GM18870 (cell line): ENCODE measurements around the gene CPNE7.
"Not testable (repeated sequence)": the region's sequence is repeated elsewhere in the genome, so short reads cannot be mapped to it uniquely, and the experiment has no call there.

Source experiments
- ATAC-seq: cut with Tn5 transposase; IDR thresholded peaks from one replicate; pipeline ENCODE4 v1.9.1; 2021; ENCODE audit warnings: moderate library complexity; ENCODE audit not compliant: unreplicated experiment

Gene CPNE7

DNA sequence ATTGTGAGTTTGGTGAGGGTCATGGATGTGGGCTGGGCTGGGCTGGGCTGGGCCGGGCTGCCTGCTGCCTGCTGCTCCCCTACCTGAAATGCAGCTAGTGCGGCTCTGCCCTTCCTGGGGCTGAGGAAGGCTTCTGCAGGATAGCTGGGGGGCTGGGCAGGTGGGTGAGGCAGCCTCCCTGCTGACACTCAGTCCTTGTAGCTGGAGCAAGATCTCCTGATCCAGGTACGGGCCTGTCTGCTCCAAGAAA, 10.4 kb upstream of the CPNE7 start:
- ATAC-seq: no peak

DNA sequence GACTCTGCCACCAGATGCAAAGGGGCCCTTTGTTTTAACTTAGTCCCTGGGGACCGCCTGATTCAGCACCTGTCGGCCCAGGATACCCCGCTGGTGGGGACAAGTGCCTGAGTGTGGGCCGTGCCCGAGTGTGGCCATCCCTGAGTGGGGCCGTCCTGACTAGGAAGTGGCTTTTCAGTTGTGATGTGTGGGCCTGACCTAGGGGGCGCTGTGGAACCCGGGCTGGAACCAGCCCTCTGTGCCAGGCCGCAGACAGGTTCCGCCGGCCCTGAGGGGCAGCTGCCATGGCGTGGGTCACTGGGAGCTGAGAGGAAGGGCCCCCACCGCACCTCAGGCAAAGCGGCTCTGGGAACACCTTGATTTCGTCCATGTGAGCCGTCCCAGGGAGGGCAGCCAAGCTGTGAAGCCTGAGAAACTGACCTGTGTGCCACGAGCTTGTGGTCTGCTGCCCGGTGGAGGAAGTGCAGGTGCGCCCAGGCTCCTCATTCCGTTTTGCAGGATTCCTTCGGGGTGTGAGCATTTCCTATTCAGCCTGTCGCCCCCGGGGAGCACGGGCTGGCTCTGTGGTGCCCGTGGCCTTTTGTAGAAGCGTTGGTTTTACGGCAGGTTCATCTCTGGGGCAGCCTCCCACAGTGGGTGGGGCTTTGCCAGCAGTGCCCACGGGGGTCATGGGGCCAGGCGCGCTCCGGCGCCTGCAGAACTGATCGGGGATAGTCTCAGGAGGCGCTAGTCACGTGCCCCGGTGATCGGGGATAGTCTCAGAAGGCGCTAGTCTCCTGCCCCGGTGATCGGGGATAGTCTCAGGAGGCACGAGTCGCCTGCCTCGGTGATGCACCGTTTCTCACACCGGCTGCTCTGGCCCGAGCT, 9.8 kb upstream of the CPNE7 start:
- no peak for ATAC-seq

GRCh38 chr16:89567656-89568594, 7.6 kb upstream of the CPNE7 start:
- no peak for ATAC-seq

GRCh38 chr16:89569506-89570341, 5.8 kb upstream of the CPNE7 start:
- no peak for ATAC-seq

DNA sequence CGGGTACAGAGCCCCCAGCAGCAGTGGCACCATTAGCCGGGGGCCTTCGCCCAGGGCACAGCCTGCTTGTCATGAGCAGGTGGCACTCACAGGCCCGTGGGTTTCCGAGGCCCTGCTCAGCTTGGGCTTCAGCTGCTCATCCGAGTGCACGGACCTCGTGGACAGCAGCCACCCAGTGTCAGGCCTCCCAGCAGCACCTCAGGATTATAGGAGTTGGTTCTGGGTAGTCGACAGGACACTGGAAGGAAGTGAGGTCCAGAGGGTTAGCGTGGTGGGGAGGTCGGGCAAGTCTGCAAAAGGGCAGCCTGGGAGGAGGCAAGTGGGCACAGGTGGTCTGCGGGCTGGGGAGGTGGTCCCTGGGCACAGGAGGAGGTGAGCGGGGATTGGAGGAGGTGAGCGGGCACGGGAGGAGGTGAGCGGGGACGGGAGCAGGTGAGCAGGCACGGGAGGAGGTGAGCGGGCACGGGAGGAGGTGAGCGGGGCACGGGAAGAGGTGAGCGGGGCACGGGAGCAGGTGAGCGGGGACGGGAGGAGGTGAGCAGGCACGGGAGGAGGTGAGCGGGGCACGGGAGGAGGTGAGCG, 5.1 kb upstream of the CPNE7 start:
- ATAC-seq: no peak

DNA sequence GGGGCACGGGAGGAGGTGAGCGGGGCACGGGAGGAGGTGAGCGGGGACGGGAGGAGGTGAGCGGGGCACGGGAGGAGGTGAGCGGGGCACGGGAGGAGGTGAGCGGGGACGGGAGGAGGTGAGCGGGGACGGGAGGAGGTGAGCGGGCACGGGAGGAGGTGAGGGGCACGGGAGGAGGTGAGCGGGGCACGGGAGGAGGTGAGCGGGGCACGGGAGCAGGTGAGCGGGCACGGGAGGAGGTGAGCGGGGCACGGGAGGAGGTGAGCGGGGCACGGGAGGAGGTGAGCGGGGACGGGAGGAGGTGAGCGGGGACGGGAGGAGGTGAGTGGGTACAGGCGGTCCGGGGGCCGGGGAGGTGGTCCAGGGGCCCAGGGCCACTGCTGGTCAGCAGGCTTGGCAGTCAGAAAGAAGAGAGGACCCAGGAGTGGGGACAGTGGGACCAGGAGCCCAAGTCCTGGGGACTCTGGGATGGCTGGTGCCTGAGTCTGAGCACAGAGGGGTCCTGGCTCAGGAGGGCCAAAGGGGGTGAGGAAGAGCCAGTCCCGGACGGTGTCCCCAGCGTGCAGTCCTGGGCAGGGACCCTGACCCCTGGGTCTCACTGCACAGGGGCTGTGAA, 4.5 kb upstream of the CPNE7 start:
- ATAC-seq: not testable (repeated sequence)

GRCh38 chr16:89571636-89572035, 3.9 kb upstream of the CPNE7 start:
- no peak for ATAC-seq

GRCh38 chr16:89572073-89572484, 3.5 kb upstream of the CPNE7 start:
- ATAC-seq: no peak

- no peak for ATAC-seq
Measured at GRCh38 chr16:89572485-89573205, 2.9 kb upstream of the CPNE7 start.

DNA sequence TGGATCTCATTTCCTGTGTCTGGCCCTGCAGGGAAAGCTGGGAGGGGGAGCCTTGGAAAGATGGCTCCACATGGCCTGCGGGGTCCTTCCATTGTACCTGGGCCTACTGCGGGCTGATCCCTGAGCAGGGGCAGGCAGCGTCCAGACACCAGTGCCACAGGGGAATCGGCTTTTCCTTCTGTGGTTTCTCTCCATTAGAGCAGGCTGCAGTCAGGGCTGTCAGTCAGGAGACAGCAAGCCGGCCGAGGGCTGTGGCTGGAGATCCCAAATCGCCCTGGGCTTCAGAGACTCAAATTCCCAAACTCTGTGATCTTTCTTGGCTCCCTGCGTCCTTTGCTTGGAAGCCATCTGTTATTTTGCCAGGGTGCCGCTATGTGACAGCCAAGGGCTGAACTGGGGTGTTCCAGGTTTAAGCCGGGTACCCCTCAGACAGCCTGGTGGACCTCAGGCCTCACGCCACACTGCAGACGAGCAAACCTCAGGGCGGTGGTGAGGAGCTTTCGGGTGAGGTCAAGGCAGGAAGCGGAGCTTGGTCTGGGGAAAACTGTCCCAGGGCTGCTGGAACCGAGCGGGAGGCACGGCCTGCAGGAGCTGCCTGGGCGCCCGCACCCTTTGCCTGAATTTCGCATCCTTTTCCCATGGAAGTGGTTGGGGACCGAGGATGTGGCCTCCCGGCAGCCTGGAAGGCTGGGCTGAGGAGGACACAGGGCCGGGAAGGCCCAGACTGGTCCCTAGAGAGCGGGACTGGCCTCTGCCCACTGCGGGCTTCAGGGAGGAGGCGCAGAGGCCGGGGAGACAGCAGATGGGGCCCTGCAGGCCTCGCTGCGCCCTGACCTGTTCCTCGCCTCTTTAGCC, 1.5 kb upstream of the CPNE7 start:
- no peak for ATAC-seq

DNA sequence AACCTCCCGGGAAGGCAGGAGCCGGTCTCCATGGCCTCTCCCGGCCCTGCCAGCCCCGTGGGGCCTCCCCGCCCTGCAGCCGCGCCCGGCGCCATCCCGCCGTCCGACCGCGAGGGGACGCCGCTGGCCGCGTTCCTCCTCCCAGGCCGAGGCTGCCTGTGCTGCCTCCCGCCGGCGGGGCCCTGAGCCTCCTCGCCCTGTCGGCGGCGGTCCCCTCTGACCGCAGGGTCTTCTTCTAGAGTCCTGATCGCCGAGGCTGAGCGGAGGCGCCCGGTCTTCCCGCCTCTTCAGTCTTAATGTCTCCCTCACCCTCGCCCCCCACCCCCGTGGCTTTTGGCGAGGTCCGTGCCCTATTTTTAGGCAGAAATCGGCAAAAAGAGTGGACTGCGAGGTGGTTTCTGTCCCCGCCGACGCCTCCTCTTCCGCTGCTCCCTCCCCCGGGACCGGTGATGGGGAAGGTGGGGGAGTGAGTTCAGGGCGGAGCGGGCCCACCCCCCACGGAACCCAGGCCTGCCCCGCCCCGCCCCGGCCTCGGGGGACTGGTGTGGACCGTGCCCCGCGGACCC, 794 bp upstream of the CPNE7 start:
- no peak for ATAC-seq

- no peak for ATAC-seq
Measured at GRCh38 chr16:89576153-89577054, 846 bp downstream of the CPNE7 start.

DNA sequence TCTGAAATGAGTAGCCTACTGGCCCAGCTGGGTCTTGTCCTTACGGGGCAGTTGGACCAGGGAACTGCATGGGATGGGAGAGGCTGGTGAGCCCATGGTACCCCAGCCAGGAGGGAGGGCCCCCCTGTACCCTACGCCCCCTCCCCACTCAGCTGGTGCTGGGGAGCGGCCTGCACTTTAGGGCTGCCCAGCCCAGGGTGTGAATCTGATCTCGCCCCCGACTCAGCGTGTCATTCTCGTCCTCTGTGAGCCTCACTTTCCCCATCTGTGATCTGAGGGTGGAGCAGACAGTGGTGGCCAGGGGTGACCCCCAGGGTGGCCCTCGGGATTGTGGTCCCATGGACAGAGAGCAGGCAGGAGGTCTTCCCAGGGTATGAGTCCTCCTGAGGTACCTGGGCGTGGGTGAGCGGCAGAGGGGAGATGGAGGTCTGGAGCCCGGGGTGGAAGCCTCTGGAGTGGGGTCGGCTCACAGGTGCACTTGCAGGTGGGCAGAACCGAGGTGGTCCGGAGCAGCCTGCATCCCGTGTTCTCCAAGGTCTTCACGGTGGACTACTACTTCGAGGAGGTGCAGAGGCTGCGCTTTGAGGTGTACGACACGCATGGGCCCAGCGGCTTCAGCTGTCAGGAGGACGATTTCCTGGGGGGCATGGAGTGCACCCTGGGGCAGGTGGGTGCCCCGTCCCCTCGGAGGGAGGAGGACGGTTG, 1.6 kb downstream of the CPNE7 start:
- no peak for ATAC-seq

- ATAC-seq: no peak
Measured at GRCh38 chr16:89579351-89579750, 3.8 kb downstream of the CPNE7 start.

GRCh38 chr16:89581045-89581695, 5.6 kb downstream of the CPNE7 start:
- no peak for ATAC-seq

GRCh38 chr16:89581861-89582563, 6.5 kb downstream of the CPNE7 start:
- ATAC-seq: no peak
